NOMO-1 (cell line): ENCODE data around the gene THRB.

Source experiments
- DNase-seq, 2 experiments: peaks; one replicate each; lab custom pipeline; 2025; ENCODE audit not compliant: unreplicated experiment in 2 of 2; lab: John Stamatoyannopoulos, UW

THRB gene

GRCh38 chr3:24242012-24242698, 252.5 kb downstream of the THRB start:
- DNase-seq, result no peak

GRCh38 chr3:24240306-24240705, 254.3 kb downstream of the THRB start:
- no peak for DNase-seq

- DNase-seq, result peak; percentile 19 to 28
Observed at GRCh38 chr3:24237971-24238706, 256.5 kb downstream of the THRB start.

GRCh38 chr3:24235121-24235520, 259.5 kb downstream of the THRB start:
- DNase-seq, result no peak

- DNase-seq, result no peak
Observed at GRCh38 chr3:24232784-24233183, 261.9 kb downstream of the THRB start.

GRCh38 chr3:24229468-24230221, 265.0 kb downstream of the THRB start:
- DNase-seq, result no peak

GRCh38 chr3:24227635-24228034, 267.0 kb downstream of the THRB start:
- no peak for DNase-seq

DNA sequence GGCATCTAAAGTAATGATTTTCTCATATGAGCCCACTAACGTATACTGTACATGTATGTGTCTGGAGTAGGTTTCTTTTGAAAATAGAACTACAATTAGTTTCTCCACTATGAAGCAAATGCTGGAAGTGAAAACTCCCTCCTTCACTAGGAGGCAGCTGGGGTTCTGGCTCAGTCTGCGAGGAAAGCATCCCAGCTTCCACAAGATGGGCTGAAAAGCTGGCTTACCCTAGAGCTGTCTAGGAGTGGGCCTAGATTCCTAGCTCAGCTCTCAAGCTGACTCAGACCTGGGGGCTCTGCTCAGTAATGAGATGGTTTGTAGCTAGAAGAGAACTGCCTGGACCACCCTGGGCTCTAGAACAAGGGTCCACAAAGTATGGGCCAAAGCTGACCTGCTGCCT, 268.3 kb downstream of the THRB start:
- DNase-seq, result no peak

- no peak for DNase-seq
Observed at GRCh38 chr3:24225385-24225950, 269.2 kb downstream of the THRB start.

GRCh38 chr3:24224666-24225384, 269.8 kb downstream of the THRB start:
- DNase-seq, result no peak

DNA sequence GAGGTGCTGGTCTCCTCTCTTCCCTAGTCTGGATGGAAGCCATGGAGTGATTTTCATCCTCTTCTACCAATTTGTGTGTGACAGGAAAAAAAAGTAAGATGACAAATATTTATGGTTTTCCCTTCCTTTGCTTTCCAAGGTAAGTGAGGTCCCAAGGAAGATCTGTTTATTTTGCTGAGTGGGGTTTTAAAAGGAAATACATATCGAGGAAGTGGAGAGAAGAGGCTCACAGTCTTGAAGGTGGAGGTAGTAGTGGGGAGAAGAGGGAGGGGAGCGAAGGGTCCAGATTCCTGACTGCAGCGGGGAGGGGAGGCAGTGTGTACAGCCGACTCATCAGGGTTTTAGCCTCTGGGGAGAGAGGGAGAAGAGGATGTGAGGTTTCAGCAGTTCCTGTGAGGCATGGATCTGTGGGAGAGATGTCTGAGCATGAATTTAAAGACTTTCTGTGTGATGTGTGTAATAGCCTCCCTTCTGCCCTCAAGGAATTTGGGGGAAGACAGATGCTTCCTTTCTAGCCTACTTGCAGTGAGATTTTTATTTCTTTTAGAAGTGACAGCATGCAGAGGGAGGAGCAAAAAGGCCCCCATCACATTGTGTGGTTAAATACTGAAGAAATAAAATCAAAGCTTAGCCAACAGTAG, 272.4 kb downstream of the THRB start:
- no peak for DNase-seq

DNA sequence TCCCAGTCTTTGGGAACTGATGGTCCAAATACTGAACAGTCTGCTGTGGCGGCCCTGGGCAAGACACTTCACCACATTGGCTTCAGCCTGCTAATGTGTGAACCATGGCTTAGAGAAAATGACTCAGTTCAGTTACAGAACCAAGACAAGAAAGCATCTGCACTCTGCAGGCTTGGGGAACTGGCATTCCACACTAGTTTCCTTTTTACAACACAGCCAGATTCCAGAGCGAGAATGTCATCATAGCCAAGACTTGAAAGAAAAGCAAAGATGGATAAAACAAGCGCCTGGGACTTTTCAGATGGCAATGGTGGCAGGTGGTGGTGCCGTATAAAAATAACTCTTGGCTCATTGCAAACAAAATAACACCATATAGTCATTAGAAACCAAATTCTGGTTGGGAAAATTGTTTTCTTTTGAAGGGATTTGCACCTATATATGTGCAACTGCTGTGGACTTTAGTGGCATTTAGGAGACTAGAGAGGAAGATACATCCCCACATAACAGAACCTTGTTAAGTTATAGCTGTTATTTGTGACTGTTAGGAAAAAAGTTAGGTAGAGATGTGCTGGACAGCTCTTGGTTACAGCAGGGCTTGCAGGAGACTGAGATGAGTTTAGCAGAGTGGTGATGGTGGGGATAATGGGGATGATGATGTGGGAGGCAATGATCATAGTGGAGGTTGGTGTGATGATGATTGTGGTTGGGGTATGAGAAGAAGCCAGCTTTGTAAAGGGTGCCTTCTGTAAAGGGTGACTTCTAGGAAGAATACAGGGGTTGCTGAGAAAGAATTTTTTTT, 273.6 kb downstream of the THRB start:
- no peak for DNase-seq

GRCh38 chr3:24215502-24215901, 279.1 kb downstream of the THRB start:
- no peak for DNase-seq

DNA sequence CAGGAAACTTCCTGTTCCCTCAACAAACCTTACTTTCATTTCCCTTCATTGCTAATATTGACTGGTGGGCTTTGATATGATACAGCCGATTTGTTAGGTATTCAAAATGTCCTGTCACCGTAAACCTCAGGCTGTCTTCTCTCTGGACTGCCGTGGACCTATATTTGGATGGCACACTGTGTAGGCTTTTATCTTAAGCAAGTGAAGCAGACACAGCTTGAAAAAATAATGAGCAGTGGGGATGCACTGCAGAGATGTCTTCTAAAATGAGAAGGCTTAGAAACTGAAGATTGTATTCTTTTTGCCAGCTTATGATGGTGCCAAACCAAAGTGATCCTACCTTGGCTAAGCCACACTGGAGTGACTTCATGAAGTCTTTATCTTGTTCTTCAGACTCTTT, 283.3 kb downstream of the THRB start:
- DNase-seq, result no peak

DNA sequence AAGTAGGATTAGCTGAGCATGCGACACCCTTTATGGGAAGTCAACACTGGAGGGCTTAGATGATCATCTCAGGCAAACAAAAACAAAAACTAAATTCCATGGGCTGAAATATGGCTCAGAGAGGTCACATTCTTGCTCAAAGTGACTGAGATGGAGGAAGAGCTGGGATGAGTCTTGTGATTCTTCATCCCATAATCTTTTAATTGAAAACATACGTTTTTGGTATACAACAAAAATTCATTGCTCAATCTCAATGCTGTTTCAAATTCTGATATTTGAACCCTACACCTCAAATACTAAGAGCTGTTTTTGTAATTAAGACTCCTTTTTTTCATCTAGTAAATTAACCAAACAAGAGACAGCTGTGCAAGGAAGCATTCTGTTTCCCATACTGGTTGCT, 292.6 kb downstream of the THRB start:
- DNase-seq, result no peak

DNA sequence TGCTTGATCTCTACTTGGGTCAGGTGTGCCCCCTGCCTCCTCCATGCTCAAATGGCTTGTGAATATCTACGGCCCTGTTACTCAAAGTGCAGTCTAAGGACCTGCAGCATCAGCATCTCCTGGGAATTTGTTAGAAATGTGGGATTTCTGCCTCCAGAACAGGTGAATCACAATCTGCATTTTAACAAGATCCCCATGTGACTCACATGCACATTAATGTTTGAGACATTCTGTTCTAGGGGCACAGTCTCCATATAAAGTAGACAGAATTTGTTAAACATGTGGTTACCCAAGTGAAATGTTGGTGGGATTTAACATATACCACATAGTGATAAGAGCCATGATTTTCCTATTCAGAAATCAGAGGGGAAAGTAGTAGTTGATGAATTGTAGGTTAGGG, 293.3 kb downstream of the THRB start:
- DNase-seq, result no peak

- DNase-seq, result no peak
Observed at GRCh38 chr3:24199775-24200247, 294.8 kb downstream of the THRB start.

- no peak for DNase-seq
Observed at GRCh38 chr3:24199300-24199699, 295.4 kb downstream of the THRB start.

DNA sequence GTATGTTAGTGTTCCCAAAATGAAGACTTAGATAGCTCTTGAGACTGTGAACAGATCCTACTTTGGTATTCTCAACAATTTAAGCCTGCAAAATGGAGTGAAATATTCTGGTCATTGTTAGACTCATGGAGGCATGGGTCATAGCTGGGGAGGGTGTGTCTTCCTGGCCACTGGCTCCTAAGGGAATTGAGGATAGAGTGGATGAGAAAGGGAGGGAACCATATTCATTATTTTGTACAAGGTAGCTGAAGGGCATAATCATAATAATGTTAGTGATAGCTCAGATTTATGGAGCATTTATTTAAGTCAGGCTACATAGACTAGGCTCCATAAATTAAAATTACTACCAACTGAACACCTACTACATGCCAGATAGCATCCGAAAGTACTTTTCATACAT, 295.9 kb downstream of the THRB start:
- no peak for DNase-seq
